Measurements from ENCODE around the gene STK24.
A peak's percentile ranks its signal among the peaks of the same experiment; 100 is the strongest.
"Not testable (repeated sequence)": the region's sequence is repeated elsewhere in the genome, so short reads cannot be mapped to it uniquely, and the experiment has no call there.

Gene STK24

DNA sequence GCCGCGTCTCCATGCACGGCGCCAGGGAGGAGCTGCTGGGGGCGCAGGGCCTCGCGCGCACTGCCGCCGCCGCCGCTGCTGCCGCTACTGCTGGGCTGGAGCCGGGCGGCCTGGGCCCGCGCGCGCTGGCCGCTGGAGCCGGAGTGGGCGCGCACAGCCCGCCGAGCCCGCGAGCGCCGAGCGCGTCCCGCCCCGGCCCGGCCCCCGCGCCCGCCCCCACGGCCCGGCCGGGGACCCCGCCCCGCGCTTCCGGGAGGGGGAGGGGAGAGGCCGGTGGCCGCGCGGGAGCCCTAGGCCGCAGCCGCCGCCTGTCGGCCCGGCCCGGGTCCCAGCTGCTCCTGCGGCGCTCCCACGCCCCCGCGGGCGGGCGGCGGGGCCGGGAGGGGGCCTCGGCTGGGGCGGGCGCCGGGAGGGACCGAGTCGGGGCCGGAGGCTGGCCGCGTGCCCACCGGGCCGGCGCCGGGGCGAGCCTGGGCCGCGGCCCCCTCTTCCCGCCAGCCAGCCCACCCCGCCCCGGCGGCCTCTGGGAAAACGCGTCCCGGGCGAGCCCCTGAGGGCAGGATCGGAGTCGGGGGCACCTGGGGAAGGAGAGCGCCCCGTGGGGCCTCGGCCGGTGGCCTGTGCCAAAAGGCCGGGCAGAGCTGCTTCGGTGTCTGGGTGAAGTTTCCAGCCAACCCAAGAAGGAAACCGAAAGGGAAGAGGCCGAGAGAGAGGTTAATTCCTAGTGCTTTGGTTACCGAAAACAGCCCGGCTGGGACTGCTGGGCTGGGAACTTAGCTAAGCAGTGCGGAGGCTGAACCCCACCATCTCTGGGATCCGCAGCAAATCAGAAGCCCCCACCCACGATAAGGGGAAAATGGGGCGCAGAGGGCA is at the start of gene STK24:
STK24 (minus strand) TSS at position 145 of the 873 bp plus-strand sequence. CDS start 321 bp downstream, outside the sequence.
- H3K9ac ChIP-seq (ENCODE audit: low read length), result peak within 1 kb of the TSS; percentile 81
- no peaks in the 10 kb centered on the region for H3K27me3 ChIP-seq (ENCODE audit: control insufficient read depth, insufficient read depth, low read length)
- H3K4me1 ChIP-seq (ENCODE audit: control insufficient read depth, low read depth, low read length), result peaks cover 25% of the 10 kb centered on the region
- H3K36me3 ChIP-seq (ENCODE audit: control insufficient read depth, low read depth, low read length), result no peaks in the 10 kb centered on the region
- peak within 1 kb of the TSS; percentile 90 for H3K4me3 ChIP-seq (ENCODE audit: low read length)
- H3K9me3 ChIP-seq (ENCODE audit: control insufficient read depth, low read depth, low read length), result no peaks in the 10 kb centered on the region
- H3K27ac ChIP-seq (ENCODE audit: low read length), result peak within 1 kb of the TSS; percentile 73

DNA sequence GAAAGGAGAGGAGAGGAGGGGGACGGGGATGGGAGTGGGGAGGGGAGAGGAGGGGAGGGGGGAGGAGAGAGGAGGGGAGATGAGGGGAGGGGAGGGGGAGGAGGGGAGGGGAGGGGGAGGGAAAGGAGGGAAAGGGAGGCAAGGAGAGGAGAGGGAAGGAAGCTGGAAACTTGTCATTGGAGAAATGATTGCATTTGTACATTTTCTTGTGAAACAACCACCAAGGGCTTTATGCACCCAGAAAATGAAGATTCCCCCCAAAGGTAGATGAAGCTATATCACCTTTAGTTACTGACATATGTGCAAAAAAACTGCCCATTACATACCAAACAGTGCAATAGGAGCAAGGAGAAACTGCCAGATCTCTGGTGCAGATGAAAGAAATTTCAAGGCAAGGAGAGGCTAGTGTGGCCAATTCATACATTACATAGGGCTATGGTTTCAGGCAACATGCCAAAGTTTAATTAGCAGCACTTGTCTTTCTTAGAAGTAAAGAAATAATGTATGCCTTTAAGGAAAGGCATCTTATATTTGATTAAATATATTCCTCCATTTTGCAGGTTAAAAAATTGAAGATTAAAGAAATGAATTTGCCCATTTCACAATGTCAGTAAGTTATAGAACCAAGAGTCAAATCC is 49.5 kb upstream of the STK24 start:
- H3K27ac ChIP-seq (ENCODE audit: low read length), result no peak overlapping the region
- no peaks in the 10 kb centered on the region for H3K27me3 ChIP-seq (ENCODE audit: control insufficient read depth, insufficient read depth, low read length)
- H3K4me1 ChIP-seq (ENCODE audit: control insufficient read depth, low read depth, low read length), result no peaks in the 10 kb centered on the region
- H3K9ac ChIP-seq (ENCODE audit: low read length), result no peak overlapping the region
- no peak overlapping the region for H3K4me3 ChIP-seq (ENCODE audit: low read length)
- H3K36me3 ChIP-seq (ENCODE audit: control insufficient read depth, low read depth, low read length), result no peaks in the 10 kb centered on the region
- H3K9me3 ChIP-seq (ENCODE audit: control insufficient read depth, low read depth, low read length), result no peaks in the 10 kb centered on the region

DNA sequence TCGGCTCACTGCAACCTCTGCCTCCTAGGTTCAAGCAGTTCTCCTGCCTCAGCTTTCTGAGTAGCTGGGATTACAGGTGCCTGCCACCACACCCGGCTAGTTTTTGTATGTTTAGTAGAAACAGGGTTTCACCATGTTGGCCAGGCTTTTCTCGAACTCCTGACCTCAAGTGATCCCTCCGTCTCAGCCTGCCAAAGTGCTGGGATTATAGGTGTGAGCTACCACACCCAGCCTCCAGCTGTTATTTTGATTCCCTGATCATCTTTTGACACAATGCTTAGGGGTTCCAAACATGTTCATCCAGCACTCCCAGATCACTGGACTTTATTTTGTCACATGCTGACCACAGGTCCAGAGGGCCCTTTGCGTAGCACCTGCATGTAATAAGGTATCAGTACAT is 47.7 kb upstream of the STK24 start:
- H3K27ac ChIP-seq (ENCODE audit: low read length); H3K4me3 ChIP-seq (ENCODE audit: low read length); H3K4me1 ChIP-seq (ENCODE audit: control insufficient read depth, low read depth, low read length); H3K36me3 ChIP-seq (ENCODE audit: control insufficient read depth, low read depth, low read length); H3K27me3 ChIP-seq (ENCODE audit: control insufficient read depth, insufficient read depth, low read length); H3K9ac ChIP-seq (ENCODE audit: low read length); H3K9me3 ChIP-seq (ENCODE audit: control insufficient read depth, low read depth, low read length): not testable (repeated sequence)

DNA sequence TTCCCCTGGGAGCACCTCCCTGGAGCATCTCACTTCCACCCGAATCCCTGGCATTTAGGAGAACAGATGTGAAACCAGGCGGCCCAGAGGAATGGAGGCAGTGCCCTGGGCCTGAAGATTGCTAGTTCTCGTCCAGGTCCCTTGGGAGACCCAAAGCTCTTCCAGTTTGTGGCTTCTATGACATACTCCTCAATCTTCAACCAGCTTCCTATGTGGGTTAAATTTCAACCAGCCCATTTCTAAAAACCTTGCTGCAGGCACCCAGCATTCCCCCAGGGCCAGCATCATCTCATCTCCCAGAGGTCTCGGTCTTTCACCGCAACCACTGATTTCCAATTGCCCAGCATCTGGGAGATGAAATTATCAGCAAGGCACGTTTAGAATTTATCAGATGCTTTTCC is 46.0 kb upstream of the STK24 start:
- no peak overlapping the region for H3K9ac ChIP-seq (ENCODE audit: low read length)
- H3K36me3 ChIP-seq (ENCODE audit: control insufficient read depth, low read depth, low read length), result no peaks in the 10 kb centered on the region
- no peaks in the 10 kb centered on the region for H3K27me3 ChIP-seq (ENCODE audit: control insufficient read depth, insufficient read depth, low read length)
- H3K9me3 ChIP-seq (ENCODE audit: control insufficient read depth, low read depth, low read length), result no peaks in the 10 kb centered on the region
- no peak overlapping the region for H3K27ac ChIP-seq (ENCODE audit: low read length)
- H3K4me1 ChIP-seq (ENCODE audit: control insufficient read depth, low read depth, low read length), result no peaks in the 10 kb centered on the region
- H3K4me3 ChIP-seq (ENCODE audit: low read length), result no peak overlapping the region

DNA sequence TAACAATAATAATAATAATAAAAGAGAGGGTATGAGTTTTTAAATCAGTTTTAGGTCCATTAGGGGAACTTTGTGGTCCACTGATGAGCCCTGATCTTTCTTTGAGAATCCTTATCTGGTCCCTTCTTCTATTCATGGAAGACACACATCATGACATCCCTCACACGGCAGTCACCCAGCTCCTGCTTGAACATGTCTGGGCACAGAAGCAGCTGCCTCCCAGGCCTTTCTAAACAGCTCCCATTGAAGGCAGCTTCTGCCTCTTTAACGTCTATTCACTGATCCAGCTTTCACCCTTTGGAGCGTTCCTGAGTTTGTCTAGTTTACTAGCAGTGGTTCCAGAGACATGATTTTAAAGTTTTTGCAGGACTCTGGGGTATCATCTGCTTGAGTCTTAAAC is 42.6 kb upstream of the STK24 start:
- Histone ChIP-seq H3K36me3 (ENCODE audit: control insufficient read depth, low read depth, low read length) (no peaks in the 10 kb centered on the region), H3K4me3 (ENCODE audit: low read length) (no peak overlapping the region), H3K9ac (ENCODE audit: low read length) (no peak overlapping the region), H3K9me3 (ENCODE audit: control insufficient read depth, low read depth, low read length) (no peaks in the 10 kb centered on the region), H3K27me3 (ENCODE audit: control insufficient read depth, insufficient read depth, low read length) (no peaks in the 10 kb centered on the region), H3K4me1 (ENCODE audit: control insufficient read depth, low read depth, low read length) (no peaks in the 10 kb centered on the region), H3K27ac (ENCODE audit: low read length) (no peak overlapping the region)

DNA sequence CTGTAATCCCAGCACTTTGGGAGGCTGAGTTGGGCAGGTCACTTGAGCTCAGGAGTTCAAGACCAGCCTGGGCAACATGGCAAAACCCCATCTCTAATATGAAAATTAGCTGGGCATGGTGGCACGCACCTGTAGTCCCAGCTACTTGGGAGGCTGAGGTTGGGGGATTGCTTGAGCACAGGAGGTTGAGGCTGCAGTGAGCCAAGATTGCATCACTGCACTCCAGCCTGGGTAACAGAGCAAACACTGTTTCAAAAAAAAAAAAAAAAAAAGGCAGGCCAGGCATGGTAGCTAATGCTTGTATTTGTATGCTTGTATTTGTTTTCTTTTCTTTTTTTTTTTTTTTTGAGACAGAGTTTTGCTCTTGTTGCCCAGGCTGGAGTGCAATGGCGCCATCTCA is 38.7 kb upstream of the STK24 start:
- not testable (repeated sequence) for H3K9ac ChIP-seq (ENCODE audit: low read length); H3K36me3 ChIP-seq (ENCODE audit: control insufficient read depth, low read depth, low read length); H3K27ac ChIP-seq (ENCODE audit: low read length); H3K27me3 ChIP-seq (ENCODE audit: control insufficient read depth, insufficient read depth, low read length); H3K4me3 ChIP-seq (ENCODE audit: low read length); H3K4me1 ChIP-seq (ENCODE audit: control insufficient read depth, low read depth, low read length); H3K9me3 ChIP-seq (ENCODE audit: control insufficient read depth, low read depth, low read length)

DNA sequence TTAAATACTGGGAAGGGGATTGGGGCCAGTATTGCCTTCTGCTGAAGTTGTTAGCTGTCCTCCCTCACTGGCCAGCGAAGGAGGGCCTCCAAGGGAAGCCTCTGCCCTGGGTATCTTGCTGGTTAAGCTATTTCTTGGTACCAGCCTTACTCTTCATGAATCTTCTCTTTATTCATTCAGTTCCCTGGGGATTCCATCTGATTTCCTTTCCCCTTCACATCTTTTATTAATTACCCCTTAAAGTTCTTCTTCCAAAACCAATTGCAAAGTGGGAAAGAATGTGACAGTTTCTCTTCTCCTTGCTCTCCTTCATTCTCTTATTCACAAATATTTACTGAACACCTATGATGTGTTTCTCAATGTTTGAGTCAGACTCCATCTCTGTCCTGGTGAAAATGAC is 36.7 kb upstream of the STK24 start:
- Histone ChIP-seq H3K4me1 (ENCODE audit: control insufficient read depth, low read depth, low read length) (no peaks in the 10 kb centered on the region), H3K4me3 (ENCODE audit: low read length) (no peak overlapping the region), H3K36me3 (ENCODE audit: control insufficient read depth, low read depth, low read length) (no peaks in the 10 kb centered on the region), H3K27ac (ENCODE audit: low read length) (no peak overlapping the region), H3K27me3 (ENCODE audit: control insufficient read depth, insufficient read depth, low read length) (no peaks in the 10 kb centered on the region), H3K9ac (ENCODE audit: low read length) (no peak overlapping the region), H3K9me3 (ENCODE audit: control insufficient read depth, low read depth, low read length) (no peaks in the 10 kb centered on the region)

DNA sequence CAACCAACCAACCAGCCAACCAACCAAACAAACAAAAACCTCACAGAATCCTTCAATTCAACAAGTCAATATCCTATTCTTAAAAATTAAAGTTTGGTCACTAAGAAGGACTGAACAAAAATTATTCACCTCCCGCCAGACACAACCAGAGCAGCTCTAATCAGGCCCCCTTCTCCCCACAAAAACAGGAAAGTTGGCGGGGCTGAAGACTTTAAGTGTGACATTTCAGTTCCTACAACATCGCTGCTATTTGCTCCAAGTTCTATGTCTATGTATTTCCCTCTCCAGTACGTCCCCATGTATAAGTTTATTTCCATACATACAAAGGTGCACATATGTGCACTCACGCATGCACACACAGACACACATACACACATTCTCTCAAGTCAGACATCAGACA is 32.8 kb upstream of the STK24 start:
- Histone ChIP-seq H3K27me3 (ENCODE audit: control insufficient read depth, insufficient read depth, low read length) (no peaks in the 10 kb centered on the region), H3K4me3 (ENCODE audit: low read length) (no peak overlapping the region), H3K9ac (ENCODE audit: low read length) (no peak overlapping the region)

DNA sequence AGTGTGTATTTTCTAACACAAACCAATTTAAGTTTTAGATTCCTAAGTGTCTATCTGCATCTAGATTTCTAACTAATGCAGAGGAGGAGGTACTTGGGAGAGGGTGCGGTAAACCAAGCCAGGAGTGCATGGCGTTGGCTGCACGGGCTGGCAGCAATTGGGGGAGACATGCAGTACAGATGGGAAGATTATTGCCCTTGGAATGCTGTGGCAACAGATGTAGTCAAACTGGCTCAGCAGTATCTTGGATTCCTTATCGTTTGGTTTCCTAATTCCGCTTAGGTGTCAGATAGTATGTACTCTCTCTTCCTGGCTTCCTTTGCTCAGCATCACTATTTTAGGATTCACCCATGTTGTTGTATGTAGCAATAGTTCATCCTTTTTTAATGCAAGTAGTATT is 29.4 kb upstream of the STK24 start:
- no peak overlapping the region for H3K9ac ChIP-seq (ENCODE audit: low read length)
- H3K9me3 ChIP-seq (ENCODE audit: control insufficient read depth, low read depth, low read length), result no peaks in the 10 kb centered on the region
- H3K4me3 ChIP-seq (ENCODE audit: low read length), result no peak overlapping the region

More for the DNA sequence above, 32.8 kb upstream of the STK24 start:
- H3K36me3 ChIP-seq (ENCODE audit: control insufficient read depth, low read depth, low read length), result no peaks in the 10 kb centered on the region
- no peak overlapping the region for H3K27ac ChIP-seq (ENCODE audit: low read length)
- no peaks in the 10 kb centered on the region for H3K9me3 ChIP-seq (ENCODE audit: control insufficient read depth, low read depth, low read length)
- no peaks in the 10 kb centered on the region for H3K4me1 ChIP-seq (ENCODE audit: control insufficient read depth, low read depth, low read length)

DNA sequence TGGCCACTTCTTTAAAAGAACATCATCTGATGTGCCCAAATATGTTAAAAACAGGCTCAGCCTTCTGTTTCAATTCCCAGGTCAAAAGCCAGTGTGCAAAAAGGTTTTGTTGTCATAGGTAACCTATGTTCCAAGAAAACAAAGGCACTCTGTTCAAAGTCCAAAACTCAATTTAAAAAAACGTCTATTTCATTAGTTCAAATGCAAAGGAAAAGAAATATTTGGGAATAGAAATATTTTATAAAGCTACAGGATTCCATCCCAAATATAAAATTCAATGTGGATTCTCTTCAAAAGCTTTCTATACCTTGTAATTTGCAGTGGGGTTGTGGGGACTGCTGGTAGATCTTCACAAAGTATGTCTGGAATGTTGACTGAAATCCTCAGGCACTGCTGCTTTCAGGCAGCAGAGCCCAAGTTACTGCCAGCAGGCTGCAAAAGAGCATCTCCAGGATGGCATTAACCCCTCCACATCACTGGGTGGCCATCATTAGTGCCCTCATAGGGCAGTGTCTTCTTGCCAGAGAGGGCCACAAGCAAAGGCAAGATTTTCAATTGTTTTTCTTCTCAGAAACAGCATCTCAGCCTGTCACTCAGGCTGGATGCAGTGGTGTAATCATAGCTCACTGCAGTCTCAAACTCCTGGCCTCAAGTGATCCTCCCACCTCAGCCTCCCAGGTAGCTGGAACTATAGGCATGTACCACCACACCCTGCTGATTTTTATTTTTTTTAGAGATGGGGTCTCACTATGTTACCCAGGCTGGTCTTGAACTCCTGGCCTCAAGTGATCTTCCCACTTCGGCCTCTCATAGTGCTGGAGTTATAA is 22.8 kb upstream of the STK24 start:
- H3K9me3 ChIP-seq (ENCODE audit: control insufficient read depth, low read depth, low read length), result no peaks in the 10 kb centered on the region
- H3K27ac ChIP-seq (ENCODE audit: low read length), result no peak overlapping the region
- H3K36me3 ChIP-seq (ENCODE audit: control insufficient read depth, low read depth, low read length), result no peaks in the 10 kb centered on the region
- no peak overlapping the region for H3K9ac ChIP-seq (ENCODE audit: low read length)
- no peak overlapping the region for H3K4me3 ChIP-seq (ENCODE audit: low read length)
- no peaks in the 10 kb centered on the region for H3K27me3 ChIP-seq (ENCODE audit: control insufficient read depth, insufficient read depth, low read length)
- peaks cover 5% of the 10 kb centered on the region for H3K4me1 ChIP-seq (ENCODE audit: control insufficient read depth, low read depth, low read length)

More for the DNA sequence above, 29.4 kb upstream of the STK24 start:
- no peak overlapping the region for H3K27ac ChIP-seq (ENCODE audit: low read length)
- no peaks in the 10 kb centered on the region for H3K4me1 ChIP-seq (ENCODE audit: control insufficient read depth, low read depth, low read length)
- no peaks in the 10 kb centered on the region for H3K36me3 ChIP-seq (ENCODE audit: control insufficient read depth, low read depth, low read length)
- H3K27me3 ChIP-seq (ENCODE audit: control insufficient read depth, insufficient read depth, low read length), result no peaks in the 10 kb centered on the region

DNA sequence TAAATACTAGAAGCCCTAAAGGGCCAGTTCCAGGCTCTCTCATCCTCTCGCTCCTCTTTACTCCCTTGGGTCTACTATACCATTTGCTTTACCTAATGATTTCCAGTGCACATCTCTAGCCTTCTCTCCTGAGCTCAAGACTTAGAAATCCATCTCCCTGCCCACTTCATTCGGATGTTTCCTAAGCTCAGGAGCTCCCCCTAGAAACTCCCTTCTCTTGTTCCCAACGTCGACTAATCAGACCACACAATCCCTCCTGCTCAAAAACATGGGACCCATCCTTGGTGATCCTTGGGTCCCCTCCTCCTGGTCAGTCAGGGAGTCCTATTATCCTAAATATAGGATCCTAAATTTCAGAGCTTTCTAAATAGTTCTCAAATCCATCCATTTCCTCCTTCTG is 21.1 kb upstream of the STK24 start:
- no peak overlapping the region for H3K4me3 ChIP-seq (ENCODE audit: low read length)
- no peak overlapping the region for H3K9ac ChIP-seq (ENCODE audit: low read length)
- no peaks in the 10 kb centered on the region for H3K9me3 ChIP-seq (ENCODE audit: control insufficient read depth, low read depth, low read length)
- H3K27me3 ChIP-seq (ENCODE audit: control insufficient read depth, insufficient read depth, low read length), result no peaks in the 10 kb centered on the region
- peaks cover 5% of the 10 kb centered on the region for H3K4me1 ChIP-seq (ENCODE audit: control insufficient read depth, low read depth, low read length)
- H3K36me3 ChIP-seq (ENCODE audit: control insufficient read depth, low read depth, low read length), result no peaks in the 10 kb centered on the region
- H3K27ac ChIP-seq (ENCODE audit: low read length), result no peak overlapping the region

Measured in iPS-18a (cell line).